Smooth muscle cell (in vitro differentiated cells): Measurements from ENCODE around the gene PIM1. TPM values are rescaled to one million over a fixed set of nuclear protein-coding genes. Genes with fewer than 3 reads are reported as not detected.

Experiments
- DNase-seq: peaks from one replicate; lab custom pipeline; 2025; ENCODE audit not compliant: unreplicated experiment; lab: John Stamatoyannopoulos, UW
- H2AFZ ChIP-seq: fragments of 200-600 bp; sonication (generic); 2 replicates; pipeline ENCODE4 v1.6.0; 2016; ENCODE audit warnings: antibody characterized with exemption, low read depth, mild to moderate bottlenecking
- H3F3A ChIP-seq: fragments of 200-600 bp; sonication (generic); 2 replicates; pipeline ENCODE4 v1.6.0; 2017; ENCODE audit warnings: antibody characterized with exemption, low read depth
- H3K27ac ChIP-seq: fragments of 200-600 bp; sonication (generic); 2 replicates; pipeline ENCODE4 v1.5.1; 2016; ENCODE audit warnings: low read depth, mild to moderate bottlenecking
- H3K27me3 ChIP-seq: fragments of 200-600 bp; sonication (generic); 2 replicates; pipeline ENCODE4 v1.6.1; 2016; ENCODE audit warnings: low read depth, mild to moderate bottlenecking
- H3K36me3 ChIP-seq: fragments of 200-600 bp; sonication (generic); 2 replicates; pipeline ENCODE4 v1.5.1; 2016; ENCODE audit warnings: low read depth
- H3K4me1 ChIP-seq: fragments of 200-600 bp; sonication (generic); 2 replicates; pipeline ENCODE4 v1.5.1; 2016; ENCODE audit warnings: low read depth
- H3K4me2 ChIP-seq: fragments of 200-600 bp; sonication (generic); 2 replicates; pipeline ENCODE4 v1.6.0; 2016; ENCODE audit warnings: mild to moderate bottlenecking
- H3K4me3 ChIP-seq: fragments of 200-600 bp; sonication (generic); 2 replicates; pipeline ENCODE4 v1.5.1; 2016; ENCODE audit warnings: mild to moderate bottlenecking
- H3K79me2 ChIP-seq: fragments of 200-600 bp; sonication (generic); 2 replicates; pipeline ENCODE4 v1.6.0; 2016; ENCODE audit warnings: low read depth, mild to moderate bottlenecking
- H3K9ac ChIP-seq: fragments of 200-600 bp; sonication (generic); 2 replicates; pipeline ENCODE4 v1.6.0; 2016; ENCODE audit warnings: low read depth
- H3K9me3 ChIP-seq: fragments of 200-600 bp; sonication (generic); replicated peaks from 2 replicates; pipeline ENCODE4 v1.5.1; 2016; ENCODE audit warnings: low read depth
- H4K20me1 ChIP-seq: fragments of 200-600 bp; sonication (generic); 2 replicates; pipeline ENCODE4 v1.6.0; 2016; ENCODE audit warnings: low read depth
- WGBS: methylation state at CpG from one replicate; pipeline ENCODE4 v1.1.7; 2016; ENCODE audit warnings: low lambda C conversion rate; 5-methylcytosine and 5-hydroxymethylcytosine counted together
- polyA plus RNA-seq: library from polyadenylated mRNA; unstranded; fragments of >200 nt; fragmentation: Nextera tagmentation; extraction: Ambion mirVana; gene quantifications from 2 replicates; pipeline ENCODE4 v1.2.1, GENCODE V29; 2016
- total RNA-seq: library from RNA; depleted of rRNA; stranded (reverse); fragments of >200 nt; gene quantifications from 2 replicates; pipeline ENCODE4 v1.2.3, GENCODE V29; 2014
- TF ChIP-seq, protein P1 (sequence below): fragments of 200-600 bp; sonication (generic); IDR thresholded peaks from 2 replicates; pipeline ENCODE4 v1.5.1; 2017; ENCODE audit warnings: borderline replicate concordance, mild to moderate bottlenecking, antibody characterized with exemption; ENCODE audit not compliant: insufficient read depth, poor library complexity, severe bottlenecking

Gene PIM1
- total and polyA plus RNA-seq, 2 experiments from 2014 or later, result 29.5 to 41.9 TPM

DNA sequence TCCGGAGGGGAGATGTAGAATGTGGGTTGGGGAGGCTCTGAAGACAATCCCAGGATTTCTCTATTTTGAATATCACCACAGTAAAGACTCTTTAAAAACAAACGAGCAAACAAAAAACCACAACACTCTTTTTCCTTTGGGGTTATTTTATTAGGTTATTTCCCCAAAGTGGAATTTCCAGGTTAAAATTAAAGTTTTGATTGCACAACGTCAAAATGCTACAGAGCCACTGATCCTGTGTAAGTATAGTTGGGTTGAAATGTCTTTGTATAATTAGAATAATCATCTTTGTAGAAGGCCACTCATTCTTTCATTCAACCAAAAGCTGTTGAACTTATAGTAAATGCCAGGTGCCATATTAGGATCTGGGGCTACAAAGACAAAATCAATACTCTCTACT, 19.6 kb upstream of the PIM1 start:
- no peak overlapping the region for H2AFZ ChIP-seq
- H3F3A ChIP-seq, result no peaks in the 10 kb centered on the region
- H3K4me3 ChIP-seq, result no peak overlapping the region
- DNase-seq, result no peak
- H3K27ac ChIP-seq, result no peak overlapping the region
- no peaks in the 10 kb centered on the region for H3K27me3 ChIP-seq
- H3K36me3 ChIP-seq, result no peaks in the 10 kb centered on the region
- no peak overlapping the region for H3K4me2 ChIP-seq
- TF ChIP-seq, protein P1, sequence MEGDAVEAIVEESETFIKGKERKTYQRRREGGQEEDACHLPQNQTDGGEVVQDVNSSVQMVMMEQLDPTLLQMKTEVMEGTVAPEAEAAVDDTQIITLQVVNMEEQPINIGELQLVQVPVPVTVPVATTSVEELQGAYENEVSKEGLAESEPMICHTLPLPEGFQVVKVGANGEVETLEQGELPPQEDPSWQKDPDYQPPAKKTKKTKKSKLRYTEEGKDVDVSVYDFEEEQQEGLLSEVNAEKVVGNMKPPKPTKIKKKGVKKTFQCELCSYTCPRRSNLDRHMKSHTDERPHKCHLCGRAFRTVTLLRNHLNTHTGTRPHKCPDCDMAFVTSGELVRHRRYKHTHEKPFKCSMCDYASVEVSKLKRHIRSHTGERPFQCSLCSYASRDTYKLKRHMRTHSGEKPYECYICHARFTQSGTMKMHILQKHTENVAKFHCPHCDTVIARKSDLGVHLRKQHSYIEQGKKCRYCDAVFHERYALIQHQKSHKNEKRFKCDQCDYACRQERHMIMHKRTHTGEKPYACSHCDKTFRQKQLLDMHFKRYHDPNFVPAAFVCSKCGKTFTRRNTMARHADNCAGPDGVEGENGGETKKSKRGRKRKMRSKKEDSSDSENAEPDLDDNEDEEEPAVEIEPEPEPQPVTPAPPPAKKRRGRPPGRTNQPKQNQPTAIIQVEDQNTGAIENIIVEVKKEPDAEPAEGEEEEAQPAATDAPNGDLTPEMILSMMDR, result no peak
- no peaks in the 10 kb centered on the region for H3K79me2 ChIP-seq
- 49% methylated on average over 3 of the region's 3 CpGs for WGBS
- H3K4me1 ChIP-seq, result no peaks in the 10 kb centered on the region
- no peaks in the 10 kb centered on the region for H3K9me3 ChIP-seq
- no peaks in the 10 kb centered on the region for H4K20me1 ChIP-seq
- no peak overlapping the region for H3K9ac ChIP-seq

DNA sequence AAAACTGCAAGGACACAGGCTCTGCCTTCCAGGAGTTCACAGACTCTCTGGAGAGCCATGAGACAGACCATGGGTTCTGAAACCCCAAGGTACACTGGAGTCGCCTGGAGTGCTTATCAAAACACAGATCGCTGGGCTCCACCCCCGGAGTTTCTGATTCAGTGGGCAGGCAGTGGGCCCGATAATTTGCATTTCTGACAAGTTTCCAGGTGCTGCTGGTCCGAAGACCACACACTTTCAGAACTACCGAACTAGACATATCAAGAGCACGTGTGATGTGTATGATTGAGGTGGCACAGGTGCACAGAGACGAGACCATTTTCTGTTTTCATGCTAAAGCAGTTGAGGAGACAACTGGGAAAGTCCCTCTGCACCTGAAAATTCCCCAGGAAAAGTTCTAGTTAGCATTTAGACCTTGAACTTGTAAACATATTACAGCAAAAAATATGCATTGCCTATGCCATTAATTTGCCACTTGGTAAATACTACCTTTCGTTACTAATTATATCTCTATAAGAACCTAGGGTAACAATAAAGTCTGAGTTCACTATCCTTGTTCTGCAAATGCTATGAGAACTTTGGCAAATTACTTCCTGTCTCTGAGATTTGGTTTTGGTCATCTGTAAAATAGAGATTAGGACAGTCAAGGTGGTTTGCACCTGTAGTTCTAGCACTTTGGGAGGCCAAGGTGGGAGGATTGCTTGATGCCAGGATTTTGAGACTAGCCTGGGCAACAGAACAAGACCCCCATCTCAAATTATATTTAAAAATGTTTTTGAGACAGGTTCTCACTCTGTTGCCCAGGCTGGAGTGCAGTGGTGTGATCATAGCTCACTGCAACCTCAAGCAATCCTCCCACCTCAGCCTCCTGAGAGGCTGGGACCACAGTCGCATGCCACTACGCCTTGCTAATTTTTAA, 14.3 kb upstream of the PIM1 start:
- no peaks in the 10 kb centered on the region for H3K27me3 ChIP-seq
- H3K4me1 ChIP-seq, result no peaks in the 10 kb centered on the region
- H3K79me2 ChIP-seq, result no peaks in the 10 kb centered on the region
- no peak overlapping the region for H3K4me3 ChIP-seq
- TF ChIP-seq, protein P1, result no peak
- H4K20me1 ChIP-seq, result no peaks in the 10 kb centered on the region
- no peaks in the 10 kb centered on the region for H3K9me3 ChIP-seq
- WGBS, result 87% methylated on average over 11 of the region's 11 CpGs
- H3F3A ChIP-seq, result no peaks in the 10 kb centered on the region
- H3K9ac ChIP-seq, result no peak overlapping the region
- H3K27ac ChIP-seq, result no peak overlapping the region
- no peaks in the 10 kb centered on the region for H3K36me3 ChIP-seq
- DNase-seq, result no peak
- no peak overlapping the region for H2AFZ ChIP-seq
- H3K4me2 ChIP-seq, result no peak overlapping the region

DNA sequence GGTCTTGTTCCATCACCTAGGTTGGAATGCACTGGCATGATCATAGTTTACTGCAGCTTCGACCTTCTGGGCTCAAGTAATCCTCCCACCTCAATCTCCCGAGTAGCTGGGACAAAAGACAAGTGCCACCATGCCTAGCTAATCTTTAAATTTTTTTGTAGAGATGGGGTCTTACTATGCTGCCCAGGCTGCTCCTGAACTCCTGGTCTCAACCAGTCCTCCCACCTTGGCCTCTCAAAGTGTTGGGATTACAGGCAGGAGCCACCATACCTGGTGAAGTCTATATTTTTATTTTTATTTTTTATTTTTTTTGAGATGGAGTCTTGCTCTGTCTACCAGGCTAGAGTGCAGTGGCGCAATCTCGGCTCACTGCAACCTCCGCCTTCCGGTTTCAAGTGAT, 11.4 kb upstream of the PIM1 start:
- no peaks in the 10 kb centered on the region for H3K9me3 ChIP-seq
- H3K27me3 ChIP-seq, result no peaks in the 10 kb centered on the region
- no peaks in the 10 kb centered on the region for H3K36me3 ChIP-seq
- WGBS, result 94% methylated on average over 6 of the region's 6 CpGs
- H2AFZ ChIP-seq, result no peak overlapping the region
- H3K79me2 ChIP-seq, result no peaks in the 10 kb centered on the region
- H3F3A ChIP-seq, result peaks cover 14% of the 10 kb centered on the region
- H4K20me1 ChIP-seq, result no peaks in the 10 kb centered on the region
- no peaks in the 10 kb centered on the region for H3K4me1 ChIP-seq
- no peak for DNase-seq
- H3K4me3 ChIP-seq, result no peak overlapping the region
- H3K9ac ChIP-seq, result no peak overlapping the region
- H3K4me2 ChIP-seq, result no peak overlapping the region
- TF ChIP-seq, protein P1, result no peak
- no peak overlapping the region for H3K27ac ChIP-seq
